Small intestine (tissue), 7 donors: ENCODE data around the gene NME1. TPM values are rescaled to one million over a fixed set of nuclear protein-coding genes. Genes with fewer than 3 reads are reported as not detected.
A peak's percentile ranks its signal among the peaks of the same experiment; 100 is the strongest.

Experiments used
- DNase-seq, 2 donors: peaks; one replicate each; pipeline versions ENCODE4 v3.0.0 to v3.0.0-alpha.2; 2013
- FAIRE-seq: peaks from 2 replicates; lab custom pipeline; 2012; peaks lifted over from hg19 to GRCh38; lab: Jason Lieb, UNC
- H3K27ac ChIP-seq, 3 donors: one replicate each; pipeline ENCODE4 v1.5.1; 2013; ENCODE audit warnings: low read length in 2 of 3, mild to moderate bottlenecking in 2 of 3, control low read depth in 1 of 3, inconsistent platforms in 1 of 3, low read depth in 1 of 3, moderate library complexity in 1 of 3
- H3K27me3 ChIP-seq, 3 donors: one replicate each; pipeline ENCODE4 v1.6.1; 2013; ENCODE audit warnings: low read length in 3 of 3, inconsistent platforms in 1 of 3; ENCODE audit not compliant: control insufficient read depth in 3 of 3, insufficient read depth in 3 of 3
- H3K36me3 ChIP-seq, 3 donors: one replicate each; pipeline ENCODE4 v1.6.1; 2013; ENCODE audit warnings: low read length in 3 of 3, inconsistent platforms in 1 of 3, low read depth in 1 of 3, mild to moderate bottlenecking in 1 of 3, moderate library complexity in 1 of 3; ENCODE audit not compliant: control insufficient read depth in 3 of 3, insufficient read depth in 2 of 3
- H3K4me1 ChIP-seq, 3 donors: one replicate each; pipeline ENCODE4 v1.6.1; 2013; ENCODE audit warnings: low read length in 2 of 3, inconsistent platforms in 1 of 3, low read depth in 1 of 3, mild to moderate bottlenecking in 1 of 3, moderate library complexity in 1 of 3; ENCODE audit not compliant: control insufficient read depth in 3 of 3, insufficient read depth in 2 of 3
- H3K4me3 ChIP-seq, 3 donors: one replicate each; pipeline ENCODE4 v1.5.1; 2013; ENCODE audit warnings: low read length in 3 of 3, control low read depth in 1 of 3, inconsistent platforms in 1 of 3, low read depth in 1 of 3, mild to moderate bottlenecking in 1 of 3, moderate library complexity in 1 of 3
- H3K9me3 ChIP-seq, 2 donors: one replicate each; pipeline ENCODE4 v1.6.1; 2013; ENCODE audit warnings: low read depth in 1 of 2, low read length in 1 of 2; ENCODE audit not compliant: control insufficient read depth in 2 of 2, insufficient read depth in 1 of 2
- WGBS, 3 donors: extraction: QIAGEN DNeasy Blood & Tissue Kit; methylation state at CpG; one replicate each; pipeline ENCODE4 v1.1.7; 2013; 5-methylcytosine and 5-hydroxymethylcytosine counted together
- polyA plus RNA-seq, 4 donors: library from polyadenylated mRNA; stranded (reverse) in 3 of 4; unstranded in 1 of 4; fragments of 200-250 nt in 3 of 4; fragments of 120-200 nt in 1 of 4; gene quantifications; one replicate each; pipeline versions ENCODE4 v1.2.1 to v1.2.3, GENCODE V29; 2013
- donor health status: healthy with polysubstance abuse.
- donor health status: control.
- donor health status: control.
- donor health status: Bipolar disorder and iron deficiency.
- donor health status: healthy.

Gene NME1
- polyA plus RNA-seq, 4 donors: 18.6 to 175 (median 42.7) TPM

- Histone ChIP-seq H3K4me3 (no peak overlapping the region), H3K9me3 (peaks cover 0 to 3% of the 10 kb centered on the region in 2 donors), H3K36me3 (no peaks in the 10 kb centered on the region), H3K27ac (peak overlapping the region in 2 of 3 donors; percentile 36 to 67), H3K27me3 (no peaks in the 10 kb centered on the region), H3K4me1 (peaks cover 2 to 23% (median 5%) of the 10 kb centered on the region in 3 donors)
- no peak for FAIRE-seq
- WGBS, 3 donors: 70 to 83% (median 74%) methylated on average over 2 of the region's 2 CpGs
- DNase-seq: no peak
These were observed 20.0 kb upstream of the NME1 start for GRCh38 chr17:51133365-51133764.

- DNase-seq: no peak
- peaks cover 4 to 28% (median 5%) of the 10 kb centered on the region in 3 donors for H3K4me1 ChIP-seq
- no peaks in the 10 kb centered on the region for H3K36me3 ChIP-seq
- 92 to 95% (median 93%) methylated on average over 3 of the region's 3 CpGs for WGBS, 3 donors
- H3K9me3 ChIP-seq: peaks cover 0 to 3% of the 10 kb centered on the region in 2 donors
- H3K27me3 ChIP-seq: no peaks in the 10 kb centered on the region
- FAIRE-seq: no peak
- H3K4me3 ChIP-seq: no peak overlapping the region
- H3K27ac ChIP-seq: no peak overlapping the region
These were observed 17.4 kb upstream of the NME1 start for GRCh38 chr17:51135956-51136355.

GRCh38 chr17:51142597-51142996, 10.8 kb upstream of the NME1 start:
- H3K27ac ChIP-seq: no peak overlapping the region
- no peak overlapping the region for H3K4me3 ChIP-seq
- no peaks in the 10 kb centered on the region for H3K27me3 ChIP-seq
- FAIRE-seq (no peak), DNase-seq (no peak)
- peaks cover 0 to 24% (median 4%) of the 10 kb centered on the region in 3 donors for H3K4me1 ChIP-seq
- no peaks in the 10 kb centered on the region for H3K36me3 ChIP-seq
- WGBS, 3 donors: 97 to 100% (median 97%) methylated on average over 2 of the region's 2 CpGs
- H3K9me3 ChIP-seq: no peaks in the 10 kb centered on the region

- Histone ChIP-seq H3K27ac (peak overlapping the region in 2 of 3 donors; percentile 34 to 48), H3K9me3 (no peaks in the 10 kb centered on the region), H3K36me3 (no peaks in the 10 kb centered on the region), H3K27me3 (no peaks in the 10 kb centered on the region), H3K4me3 (no peak overlapping the region), H3K4me1 (peaks cover 0 to 17% (median 4%) of the 10 kb centered on the region in 3 donors)
- DNase-seq (peak; percentile 23 to 52), FAIRE-seq (no peak)
- WGBS, 3 donors: 41 to 55% (median 51%) methylated on average over 6 of the region's 6 CpGs
These were observed 8.9 kb upstream of the NME1 start for GRCh38 chr17:51144266-51145022.

- FAIRE-seq: no peak
These were observed 5.7 kb upstream of the NME1 start for GRCh38 chr17:51147650-51148049.

GRCh38 chr17:51149163-51149562, 4.2 kb upstream of the NME1 start:
- H3K27ac ChIP-seq: no peak overlapping the region
- WGBS, 3 donors: 92 to 94% (median 94%) methylated on average over 1 to 2 of the region's 2 CpGs
- no peaks in the 10 kb centered on the region for H3K27me3 ChIP-seq
- H3K9me3 ChIP-seq: no peaks in the 10 kb centered on the region
- no peak overlapping the region for H3K4me3 ChIP-seq
- H3K4me1 ChIP-seq: peaks cover 0 to 18% (median 0%) of the 10 kb centered on the region in 3 donors
- no peaks in the 10 kb centered on the region for H3K36me3 ChIP-seq
- FAIRE-seq: no peak
- DNase-seq: no peak

More at GRCh38 chr17:51147650-51148049, 5.7 kb upstream of the NME1 start:
- H3K9me3 ChIP-seq: no peaks in the 10 kb centered on the region
- no peaks in the 10 kb centered on the region for H3K36me3 ChIP-seq
- no peaks in the 10 kb centered on the region for H3K27me3 ChIP-seq
- 71 to 74% (median 71%) methylated on average over 4 of the region's 4 CpGs for WGBS, 3 donors
- H3K4me3 ChIP-seq: no peak overlapping the region
- H3K27ac ChIP-seq: no peak overlapping the region
- no peak for DNase-seq
- peaks cover 0 to 19% (median 3%) of the 10 kb centered on the region in 3 donors for H3K4me1 ChIP-seq

- FAIRE-seq (no peak), DNase-seq (no peak)
- Histone ChIP-seq H3K27me3 (no peaks in the 10 kb centered on the region), H3K36me3 (no peaks in the 10 kb centered on the region), H3K4me1 (peaks cover 0 to 12% (median 0%) of the 10 kb centered on the region in 3 donors), H3K4me3 (no peak overlapping the region), H3K27ac (no peak overlapping the region), H3K9me3 (no peaks in the 10 kb centered on the region)
- 85 to 90% (median 88%) methylated on average over 5 of the region's 5 CpGs for WGBS, 3 donors
These were observed 2.4 kb upstream of the NME1 start for GRCh38 chr17:51150932-51151331.

- WGBS, 3 donors: 11 to 17% (median 16%) methylated on average over 8 of the region's 8 CpGs
- Histone ChIP-seq H3K36me3 (peaks cover 0 to 8% (median 6%) of the 10 kb centered on the region in 3 donors), H3K4me1 (peaks cover 0 to 8% (median 0%) of the 10 kb centered on the region in 3 donors), H3K27me3 (no peaks in the 10 kb centered on the region), H3K4me3 (peak overlapping the region in 1 of 3 donors; percentile 42), H3K9me3 (no peaks in the 10 kb centered on the region), H3K27ac (peak overlapping the region; percentile 58 to 91 (median 90))
- FAIRE-seq: no peak
- no peak for DNase-seq
These were observed 571 bp upstream of the NME1 start for GRCh38 chr17:51152766-51153209.
